Activated naive CD8-positive, alpha-beta T cell (primary cell): ENCODE data around the gene AIG1.
"Not testable (repeated sequence)": the region's sequence is repeated elsewhere in the genome, so short reads cannot be mapped to it uniquely, and the experiment has no call there.

ENCODE experiments used
- H3K27ac Mint-ChIP-seq: one replicate; pipeline ENCODE4 v1.8.0; 2021; ENCODE audit warnings: mixed read lengths
- H3K27me3 Mint-ChIP-seq: one replicate; pipeline ENCODE4 v1.8.0; 2021; ENCODE audit warnings: mixed read lengths
- H3K36me3 Mint-ChIP-seq: one replicate; pipeline ENCODE4 v1.8.0; 2021; ENCODE audit warnings: mixed read lengths
- H3K4me1 Mint-ChIP-seq: one replicate; pipeline ENCODE4 v1.8.0; 2021; ENCODE audit warnings: low read depth, mixed read lengths
- H3K4me3 Mint-ChIP-seq: one replicate; pipeline ENCODE4 v1.8.0; 2021; ENCODE audit warnings: mild to moderate bottlenecking, mixed read lengths
- H3K9me3 Mint-ChIP-seq: one replicate; pipeline ENCODE4 v1.8.0; 2021; ENCODE audit warnings: low read depth, mixed read lengths

The AIG1 gene

GRCh38 chr6:143238306-143238705 is 177.6 kb downstream of the AIG1 start:
- Mint-ChIP-seq H3K27ac (no peak overlapping the region), H3K4me1 (no peaks in the 10 kb centered on the region), H3K36me3 (peaks cover 6% of the 10 kb centered on the region), H3K4me3 (no peak overlapping the region), H3K9me3 (no peaks in the 10 kb centered on the region), H3K27me3 (no peaks in the 10 kb centered on the region)

GRCh38 chr6:143241111-143241510 is 180.4 kb downstream of the AIG1 start:
- H3K4me3 Mint-ChIP-seq, result no peak overlapping the region
- H3K27me3 Mint-ChIP-seq, result no peaks in the 10 kb centered on the region
- H3K4me1 Mint-ChIP-seq, result no peaks in the 10 kb centered on the region
- peaks cover 6% of the 10 kb centered on the region for H3K36me3 Mint-ChIP-seq
- no peaks in the 10 kb centered on the region for H3K9me3 Mint-ChIP-seq
- no peak overlapping the region for H3K27ac Mint-ChIP-seq

- H3K36me3 Mint-ChIP-seq, result peaks cover 4% of the 10 kb centered on the region
- no peaks in the 10 kb centered on the region for H3K27me3 Mint-ChIP-seq
- no peak overlapping the region for H3K4me3 Mint-ChIP-seq
- no peaks in the 10 kb centered on the region for H3K9me3 Mint-ChIP-seq
- no peaks in the 10 kb centered on the region for H3K4me1 Mint-ChIP-seq
- H3K27ac Mint-ChIP-seq, result no peak overlapping the region
These were observed 181.2 kb downstream of the AIG1 start for GRCh38 chr6:143241911-143242310.

- Mint-ChIP-seq H3K4me1 (peaks cover 3% of the 10 kb centered on the region), H3K27ac (no peak overlapping the region), H3K36me3 (peaks cover 6% of the 10 kb centered on the region), H3K9me3 (no peaks in the 10 kb centered on the region), H3K4me3 (no peak overlapping the region), H3K27me3 (no peaks in the 10 kb centered on the region)
These were observed 183.1 kb downstream of the AIG1 start for GRCh38 chr6:143243786-143244185.

GRCh38 chr6:143245656-143246055 is 185.0 kb downstream of the AIG1 start:
- H3K36me3 Mint-ChIP-seq, result peaks cover 2% of the 10 kb centered on the region
- H3K4me3 Mint-ChIP-seq, result no peak overlapping the region
- no peak overlapping the region for H3K27ac Mint-ChIP-seq
- H3K9me3 Mint-ChIP-seq, result no peaks in the 10 kb centered on the region
- H3K4me1 Mint-ChIP-seq, result peaks cover 3% of the 10 kb centered on the region
- no peaks in the 10 kb centered on the region for H3K27me3 Mint-ChIP-seq

- H3K27ac Mint-ChIP-seq, H3K4me1 Mint-ChIP-seq, H3K9me3 Mint-ChIP-seq, H3K36me3 Mint-ChIP-seq, H3K27me3 Mint-ChIP-seq, H3K4me3 Mint-ChIP-seq: not testable (repeated sequence)
These were observed 185.6 kb downstream of the AIG1 start for GRCh38 chr6:143246166-143246775.

GRCh38 chr6:143247586-143247985 is 186.9 kb downstream of the AIG1 start:
- no peak overlapping the region for H3K4me3 Mint-ChIP-seq
- no peak overlapping the region for H3K27ac Mint-ChIP-seq
- H3K27me3 Mint-ChIP-seq, result no peaks in the 10 kb centered on the region
- H3K36me3 Mint-ChIP-seq, result peaks cover 5% of the 10 kb centered on the region
- H3K4me1 Mint-ChIP-seq, result peaks cover 3% of the 10 kb centered on the region
- no peaks in the 10 kb centered on the region for H3K9me3 Mint-ChIP-seq

GRCh38 chr6:143248359-143248758 is 187.7 kb downstream of the AIG1 start:
- Mint-ChIP-seq H3K4me3 (no peak overlapping the region), H3K4me1 (peaks cover 3% of the 10 kb centered on the region)

GRCh38 chr6:143251288-143251687 is 190.6 kb downstream of the AIG1 start:
- H3K9me3 Mint-ChIP-seq, result no peaks in the 10 kb centered on the region
- no peaks in the 10 kb centered on the region for H3K27me3 Mint-ChIP-seq
- no peak overlapping the region for H3K27ac Mint-ChIP-seq
- peaks cover 5% of the 10 kb centered on the region for H3K36me3 Mint-ChIP-seq
- H3K4me3 Mint-ChIP-seq, result no peak overlapping the region
- peaks cover 3% of the 10 kb centered on the region for H3K4me1 Mint-ChIP-seq

More at GRCh38 chr6:143248359-143248758, 187.7 kb downstream of the AIG1 start:
- Mint-ChIP-seq H3K9me3 (no peaks in the 10 kb centered on the region), H3K27me3 (no peaks in the 10 kb centered on the region), H3K27ac (no peak overlapping the region), H3K36me3 (peaks cover 5% of the 10 kb centered on the region)

GRCh38 chr6:143252961-143253360 is 192.3 kb downstream of the AIG1 start:
- Mint-ChIP-seq H3K4me1 (peaks cover 3% of the 10 kb centered on the region), H3K27me3 (no peaks in the 10 kb centered on the region), H3K36me3 (peaks cover 5% of the 10 kb centered on the region), H3K27ac (no peak overlapping the region), H3K9me3 (no peaks in the 10 kb centered on the region), H3K4me3 (no peak overlapping the region)

GRCh38 chr6:143253586-143253985 is 192.9 kb downstream of the AIG1 start:
- Mint-ChIP-seq H3K4me3 (no peak overlapping the region), H3K36me3 (peaks cover 4% of the 10 kb centered on the region), H3K9me3 (no peaks in the 10 kb centered on the region), H3K27ac (no peak overlapping the region), H3K27me3 (no peaks in the 10 kb centered on the region), H3K4me1 (peaks cover under 1% of the 10 kb centered on the region)

- H3K4me3 Mint-ChIP-seq, result no peak overlapping the region
- H3K36me3 Mint-ChIP-seq, result no peaks in the 10 kb centered on the region
- no peaks in the 10 kb centered on the region for H3K4me1 Mint-ChIP-seq
- no peaks in the 10 kb centered on the region for H3K27me3 Mint-ChIP-seq
- no peaks in the 10 kb centered on the region for H3K9me3 Mint-ChIP-seq
- H3K27ac Mint-ChIP-seq, result no peak overlapping the region
These were observed 198.3 kb downstream of the AIG1 start for GRCh38 chr6:143258945-143259344.

- Mint-ChIP-seq H3K27me3 (no peaks in the 10 kb centered on the region), H3K4me1 (no peaks in the 10 kb centered on the region), H3K27ac (no peak overlapping the region), H3K4me3 (no peak overlapping the region), H3K36me3 (peaks cover 3% of the 10 kb centered on the region), H3K9me3 (no peaks in the 10 kb centered on the region)
These were observed 200.2 kb downstream of the AIG1 start for GRCh38 chr6:143260857-143261256.

- Mint-ChIP-seq H3K4me1 (no peaks in the 10 kb centered on the region), H3K27ac (no peak overlapping the region), H3K4me3 (no peak overlapping the region), H3K27me3 (no peaks in the 10 kb centered on the region), H3K9me3 (no peaks in the 10 kb centered on the region), H3K36me3 (peaks cover 3% of the 10 kb centered on the region)
These were observed 201.3 kb downstream of the AIG1 start for GRCh38 chr6:143261899-143262436.

GRCh38 chr6:143262859-143263258 is 202.2 kb downstream of the AIG1 start:
- Mint-ChIP-seq H3K27ac (no peak overlapping the region), H3K9me3 (no peaks in the 10 kb centered on the region), H3K27me3 (no peaks in the 10 kb centered on the region), H3K36me3 (peaks cover 3% of the 10 kb centered on the region), H3K4me1 (no peaks in the 10 kb centered on the region), H3K4me3 (no peak overlapping the region)

- Mint-ChIP-seq H3K4me1 (no peaks in the 10 kb centered on the region), H3K27ac (no peak overlapping the region), H3K4me3 (no peak overlapping the region), H3K9me3 (no peaks in the 10 kb centered on the region), H3K36me3 (peaks cover 3% of the 10 kb centered on the region), H3K27me3 (no peaks in the 10 kb centered on the region)
These were observed 203.7 kb downstream of the AIG1 start for GRCh38 chr6:143264379-143264778.
